Stimulated activated naive B cell treated with anti-CD40 and anti-IgM and Interleukin-4, amounts not matched to agents 10 μg/mL and 1 μg/mL and 100 μg/mL, for 72 hours (primary cell): Measurements from ENCODE around the gene NUFIP2.

Experiments used
- ATAC-seq, 2 donors: fragments of 150-1000 bp; cut with Tn5 transposase; replicated peaks; 2 replicates each; pipeline ENCODE4 v1.10.0; 2021; ENCODE audit warnings: moderate library complexity in 1 of 2
- DNase-seq: peaks from one replicate; pipeline ENCODE4 v3.0.0; 2021
- H3K27ac Mint-ChIP-seq: one replicate; pipeline ENCODE4 v1.8.0; 2022; ENCODE audit warnings: mild to moderate bottlenecking, mixed read lengths
- H3K27me3 Mint-ChIP-seq, 2 donors: one replicate each; pipeline ENCODE4 v1.8.0; 2022; ENCODE audit warnings: mixed read lengths in 2 of 2
- H3K36me3 Mint-ChIP-seq, 2 donors: one replicate each; pipeline ENCODE4 v1.8.0; 2022; ENCODE audit warnings: mixed read lengths in 2 of 2, mild to moderate bottlenecking in 1 of 2
- H3K4me1 Mint-ChIP-seq, 2 donors: one replicate each; pipeline ENCODE4 v1.8.0; 2022; ENCODE audit warnings: mixed read lengths in 2 of 2, mild to moderate bottlenecking in 1 of 2
- H3K4me3 Mint-ChIP-seq, 2 donors: one replicate each; pipeline ENCODE4 v1.8.0; 2022; ENCODE audit warnings: mild to moderate bottlenecking in 2 of 2, mixed read lengths in 2 of 2, moderate library complexity in 1 of 2
- H3K9me3 Mint-ChIP-seq, 2 donors: one replicate each; pipeline ENCODE4 v1.8.0; 2022; ENCODE audit warnings: mixed read lengths in 2 of 2, mild to moderate bottlenecking in 1 of 2

NUFIP2 gene

GRCh38 chr17:29212094-29212631 lies 81.8 kb downstream of the NUFIP2 start:
- no peak overlapping the region for H3K27ac Mint-ChIP-seq
- no peaks in the 10 kb centered on the region for H3K9me3 Mint-ChIP-seq
- H3K4me1 Mint-ChIP-seq: no peaks in the 10 kb centered on the region
- no peak overlapping the region for H3K4me3 Mint-ChIP-seq
- ATAC-seq: no peak
- H3K36me3 Mint-ChIP-seq: no peaks in the 10 kb centered on the region
- DNase-seq: no peak
- no peaks in the 10 kb centered on the region for H3K27me3 Mint-ChIP-seq

GRCh38 chr17:29210879-29211278 lies 83.1 kb downstream of the NUFIP2 start:
- Mint-ChIP-seq H3K27me3 (no peaks in the 10 kb centered on the region), H3K4me3 (no peak overlapping the region), H3K36me3 (no peaks in the 10 kb centered on the region), H3K9me3 (no peaks in the 10 kb centered on the region), H3K4me1 (no peaks in the 10 kb centered on the region), H3K27ac (no peak overlapping the region)
- DNase-seq: no peak
- ATAC-seq: no peak

- Mint-ChIP-seq H3K27me3 (peaks cover 13 to 17% of the 10 kb centered on the region in 2 donors), H3K27ac (no peak overlapping the region), H3K4me1 (no peaks in the 10 kb centered on the region), H3K36me3 (no peaks in the 10 kb centered on the region), H3K4me3 (no peak overlapping the region), H3K9me3 (no peaks in the 10 kb centered on the region)
- no peak for ATAC-seq
- no peak for DNase-seq
Measured at GRCh38 chr17:29209073-29209472, 84.9 kb downstream of the NUFIP2 start.

- Mint-ChIP-seq H3K27ac (no peak overlapping the region), H3K4me3 (no peak overlapping the region), H3K4me1 (no peaks in the 10 kb centered on the region), H3K9me3 (no peaks in the 10 kb centered on the region), H3K36me3 (no peaks in the 10 kb centered on the region), H3K27me3 (peaks cover 13 to 21% of the 10 kb centered on the region in 2 donors)
- DNase-seq (no peak), ATAC-seq (no peak)
Measured at GRCh38 chr17:29207975-29208374, 86.0 kb downstream of the NUFIP2 start.
